ENCODE measurements around the gene MOXD1. TPM values are rescaled to one million over a fixed set of nuclear protein-coding genes. Genes with fewer than 3 reads are reported as not detected.

The MOXD1 gene
- total RNA-seq, 1 experiment from 2014 or later, result 1.0 TPM

DNA sequence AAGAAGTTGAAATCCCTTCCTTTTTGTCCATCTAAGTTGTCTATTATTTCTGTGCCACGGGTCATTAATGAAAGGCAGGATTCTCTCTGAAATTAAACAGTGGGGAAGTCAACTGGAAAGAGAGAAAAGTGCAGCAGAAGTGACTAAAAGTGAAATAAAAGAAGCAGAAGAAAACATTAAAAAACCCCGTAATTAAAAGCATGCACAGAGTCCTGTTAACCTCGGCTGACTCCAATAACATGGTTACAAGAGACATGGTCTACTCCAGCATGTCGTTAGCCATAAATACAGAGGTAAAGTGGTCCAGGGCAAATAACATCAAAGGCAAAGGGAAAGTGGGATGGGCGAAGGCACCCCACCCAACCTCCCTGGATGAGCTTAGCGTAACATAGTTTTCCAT, 13.0 kb upstream of the MOXD1 start:
- Histone ChIP-seq H3K4me2 (ENCODE audit: low read length) (no peak overlapping the region), H3K4me3 (replicated peaks in 1 of 2; ENCODE audit: low read depth in 1 of 2, low read length in 2 of 2) (no peak overlapping the region), H3K4me1 (ENCODE audit: control insufficient read depth in 1 of 2, insufficient read depth in 2 of 2, low read length in 2 of 2) (no peaks in the 10 kb centered on the region), H3K79me2 (ENCODE audit: insufficient read depth, low read length) (no peaks in the 10 kb centered on the region), H3K27me3 (ENCODE audit: insufficient read depth, low read length) (no peaks in the 10 kb centered on the region), H3K27ac (ENCODE audit: low read depth, low read length) (no peak overlapping the region), H3K9me3 (ENCODE audit: control insufficient read depth in 1 of 2, insufficient read depth in 1 of 2, low read depth in 1 of 2, low read length in 2 of 2) (peaks cover 4 to 6% of the 10 kb centered on the region in 2 experiments; a peak in 1 of 4 replicates), H3K9ac (ENCODE audit: low read length) (no peak overlapping the region), H4K20me1 (ENCODE audit: insufficient read depth) (no peaks in the 10 kb centered on the region), H2AFZ (ENCODE audit: low read depth, low read length, poor library complexity, severe bottlenecking) (no peak overlapping the region), H3K9me2 (ENCODE audit: insufficient read depth) (no peaks in the 10 kb centered on the region), H3K36me3 (ENCODE audit: control insufficient read depth in 1 of 2, insufficient read depth in 2 of 2, low read length in 2 of 2) (no peaks in the 10 kb centered on the region)
- no peak for ATAC-seq
- no TSS peak for BruUV-seq (replicated peaks)
- RAD21 ChIA-PET (ENCODE audit: low non-redundant PET in 1 of 2, low total read pairs in 2 of 2, uncharacterized antibody in 2 of 2, unreplicated experiment in 2 of 2), result no interaction called here
- POLR2A ChIA-PET, result no interaction called here
- intact Hi-C loops (cut with micrococcal nuclease), result no loop called here
- CTCF ChIA-PET, result no interaction called here
- DNase-seq (ENCODE audit: low read depth, low spot score), result no peak
- TF ChIP-seq RAD21 (IDR thresholded peaks at IDR 0.05; ENCODE audit: low read depth) (no peak), SP1 (IDR thresholded peaks at IDR 0.05; ENCODE audit: low read depth) (no peak), ATF3 (IDR thresholded peaks at IDR 0.05) (no peak), POLR2AphosphoS5 (IDR thresholded peaks at IDR 0.05; ENCODE audit: low read depth, low read length) (no peak), ZFX (IDR thresholded peaks at IDR 0.05) (no peak), TCF7L2 (IDR thresholded peaks at IDR 0.05; ENCODE audit: borderline replicate concordance, extremely low read depth, insufficient read depth, insufficient read length) (no peak), ELF1 (IDR thresholded peaks at IDR 0.05; ENCODE audit: borderline replicate concordance, low read depth) (no peak), CEBPB (IDR thresholded peaks at IDR 0.05; ENCODE audit: low read depth) (no peak), JUND (IDR thresholded peaks at IDR 0.05) (no peak), EZH2phosphoT487 (IDR thresholded peaks at IDR 0.05; ENCODE audit: borderline replicate concordance) (no peak), EGR1 (IDR thresholded peaks at IDR 0.05; ENCODE audit: low read depth) (no peak), EZH2 (IDR thresholded peaks at IDR 0.05) (no peak), POLR2A (IDR thresholded peaks at IDR 0.05; ENCODE audit: borderline replicate concordance, extremely low read depth, insufficient read depth, insufficient read length) (no peak)
- TF ChIP-seq, protein P1, sequence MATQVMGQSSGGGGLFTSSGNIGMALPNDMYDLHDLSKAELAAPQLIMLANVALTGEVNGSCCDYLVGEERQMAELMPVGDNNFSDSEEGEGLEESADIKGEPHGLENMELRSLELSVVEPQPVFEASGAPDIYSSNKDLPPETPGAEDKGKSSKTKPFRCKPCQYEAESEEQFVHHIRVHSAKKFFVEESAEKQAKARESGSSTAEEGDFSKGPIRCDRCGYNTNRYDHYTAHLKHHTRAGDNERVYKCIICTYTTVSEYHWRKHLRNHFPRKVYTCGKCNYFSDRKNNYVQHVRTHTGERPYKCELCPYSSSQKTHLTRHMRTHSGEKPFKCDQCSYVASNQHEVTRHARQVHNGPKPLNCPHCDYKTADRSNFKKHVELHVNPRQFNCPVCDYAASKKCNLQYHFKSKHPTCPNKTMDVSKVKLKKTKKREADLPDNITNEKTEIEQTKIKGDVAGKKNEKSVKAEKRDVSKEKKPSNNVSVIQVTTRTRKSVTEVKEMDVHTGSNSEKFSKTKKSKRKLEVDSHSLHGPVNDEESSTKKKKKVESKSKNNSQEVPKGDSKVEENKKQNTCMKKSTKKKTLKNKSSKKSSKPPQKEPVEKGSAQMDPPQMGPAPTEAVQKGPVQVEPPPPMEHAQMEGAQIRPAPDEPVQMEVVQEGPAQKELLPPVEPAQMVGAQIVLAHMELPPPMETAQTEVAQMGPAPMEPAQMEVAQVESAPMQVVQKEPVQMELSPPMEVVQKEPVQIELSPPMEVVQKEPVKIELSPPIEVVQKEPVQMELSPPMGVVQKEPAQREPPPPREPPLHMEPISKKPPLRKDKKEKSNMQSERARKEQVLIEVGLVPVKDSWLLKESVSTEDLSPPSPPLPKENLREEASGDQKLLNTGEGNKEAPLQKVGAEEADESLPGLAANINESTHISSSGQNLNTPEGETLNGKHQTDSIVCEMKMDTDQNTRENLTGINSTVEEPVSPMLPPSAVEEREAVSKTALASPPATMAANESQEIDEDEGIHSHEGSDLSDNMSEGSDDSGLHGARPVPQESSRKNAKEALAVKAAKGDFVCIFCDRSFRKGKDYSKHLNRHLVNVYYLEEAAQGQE (IDR thresholded peaks at IDR 0.05; ENCODE audit: low read depth), result no peak
- TF ChIP-seq, protein P2, sequence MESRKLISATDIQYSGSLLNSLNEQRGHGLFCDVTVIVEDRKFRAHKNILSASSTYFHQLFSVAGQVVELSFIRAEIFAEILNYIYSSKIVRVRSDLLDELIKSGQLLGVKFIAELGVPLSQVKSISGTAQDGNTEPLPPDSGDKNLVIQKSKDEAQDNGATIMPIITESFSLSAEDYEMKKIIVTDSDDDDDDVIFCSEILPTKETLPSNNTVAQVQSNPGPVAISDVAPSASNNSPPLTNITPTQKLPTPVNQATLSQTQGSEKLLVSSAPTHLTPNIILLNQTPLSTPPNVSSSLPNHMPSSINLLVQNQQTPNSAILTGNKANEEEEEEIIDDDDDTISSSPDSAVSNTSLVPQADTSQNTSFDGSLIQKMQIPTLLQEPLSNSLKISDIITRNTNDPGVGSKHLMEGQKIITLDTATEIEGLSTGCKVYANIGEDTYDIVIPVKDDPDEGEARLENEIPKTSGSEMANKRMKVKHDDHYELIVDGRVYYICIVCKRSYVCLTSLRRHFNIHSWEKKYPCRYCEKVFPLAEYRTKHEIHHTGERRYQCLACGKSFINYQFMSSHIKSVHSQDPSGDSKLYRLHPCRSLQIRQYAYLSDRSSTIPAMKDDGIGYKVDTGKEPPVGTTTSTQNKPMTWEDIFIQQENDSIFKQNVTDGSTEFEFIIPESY (IDR thresholded peaks at IDR 0.05; ENCODE audit: extremely low read depth, insufficient replicate concordance, low read length), result no peak
- TF ChIP-seq, protein P3, sequence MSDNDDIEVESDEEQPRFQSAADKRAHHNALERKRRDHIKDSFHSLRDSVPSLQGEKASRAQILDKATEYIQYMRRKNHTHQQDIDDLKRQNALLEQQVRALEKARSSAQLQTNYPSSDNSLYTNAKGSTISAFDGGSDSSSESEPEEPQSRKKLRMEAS (IDR thresholded peaks at IDR 0.05), result no peak

All from HCT116 (cell line).